TTC549 (cell line): Measurements from ENCODE around the gene OBP2B.

Experiments
- FAIRE-seq: peaks from 2 replicates; lab custom pipeline; 2012; peaks lifted over from hg19 to GRCh38; lab: Jason Lieb, UNC

OBP2B gene

DNA sequence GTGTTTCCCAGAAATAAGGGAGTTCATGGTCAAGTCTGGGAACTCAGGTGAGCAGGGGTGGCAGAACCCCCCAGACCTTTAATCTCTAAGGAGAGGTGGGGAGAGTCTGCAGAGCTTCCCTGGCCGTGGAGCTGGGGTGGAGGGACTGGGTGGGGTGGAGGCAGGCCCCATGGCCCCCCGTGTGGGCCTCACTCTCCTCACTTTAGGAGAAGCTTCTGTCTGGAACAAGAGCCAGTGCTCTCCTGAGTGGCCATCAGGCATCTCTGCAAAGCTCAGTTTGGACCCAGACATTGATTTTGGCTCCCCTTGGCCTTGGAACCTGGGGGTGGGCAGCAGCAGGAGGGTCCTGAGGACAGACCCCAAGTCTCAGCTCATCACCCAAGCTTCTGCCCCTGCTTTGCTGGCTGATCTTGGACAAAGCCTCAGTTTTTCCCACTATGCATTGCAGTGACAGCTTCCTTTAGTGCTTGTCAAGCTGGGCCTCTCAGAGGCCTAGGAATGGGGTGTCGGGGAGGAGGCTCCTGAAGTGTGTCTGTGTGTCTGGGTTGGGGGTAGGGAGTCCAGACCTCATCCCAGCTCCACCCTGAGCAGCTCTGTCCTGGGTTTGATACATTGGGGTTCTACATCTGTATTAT, 41.8 kb downstream of the OBP2B start:
- FAIRE-seq: no peak

DNA sequence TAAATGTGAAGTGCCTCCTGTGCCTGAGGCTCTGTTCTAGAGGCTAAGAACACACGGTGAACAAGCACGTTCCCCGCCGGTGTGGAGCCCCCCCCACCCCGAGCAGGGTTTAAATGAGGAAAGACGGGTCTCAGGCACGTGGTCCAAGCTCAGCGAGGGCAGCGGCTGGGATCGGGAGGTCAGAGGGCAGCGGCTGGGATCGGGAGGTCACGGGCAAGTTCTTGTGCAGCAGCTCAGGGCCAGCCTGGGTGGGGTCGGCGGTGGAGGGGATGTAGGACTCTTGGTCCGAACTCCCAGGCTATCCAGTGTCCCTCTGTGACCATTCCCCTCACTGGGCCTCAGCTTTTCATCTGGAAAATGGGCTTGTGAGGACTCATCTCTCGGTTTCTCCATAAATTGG, 42.7 kb downstream of the OBP2B start:
- FAIRE-seq: no peak

DNA sequence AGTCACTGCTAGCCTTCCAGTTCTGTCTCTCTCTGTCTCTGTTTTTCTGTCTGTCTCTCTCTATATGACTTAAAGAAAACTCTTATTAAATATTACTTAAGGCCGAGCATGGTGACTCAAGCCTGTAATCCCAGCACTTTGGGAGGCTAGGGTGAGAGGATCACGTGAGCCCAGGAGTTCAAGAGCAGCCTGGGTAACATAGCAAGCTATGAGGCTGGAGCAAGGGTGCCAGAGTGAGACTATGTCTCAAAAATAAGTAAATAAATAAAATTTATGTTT, 43.7 kb downstream of the OBP2B start:
- FAIRE-seq: no peak

DNA sequence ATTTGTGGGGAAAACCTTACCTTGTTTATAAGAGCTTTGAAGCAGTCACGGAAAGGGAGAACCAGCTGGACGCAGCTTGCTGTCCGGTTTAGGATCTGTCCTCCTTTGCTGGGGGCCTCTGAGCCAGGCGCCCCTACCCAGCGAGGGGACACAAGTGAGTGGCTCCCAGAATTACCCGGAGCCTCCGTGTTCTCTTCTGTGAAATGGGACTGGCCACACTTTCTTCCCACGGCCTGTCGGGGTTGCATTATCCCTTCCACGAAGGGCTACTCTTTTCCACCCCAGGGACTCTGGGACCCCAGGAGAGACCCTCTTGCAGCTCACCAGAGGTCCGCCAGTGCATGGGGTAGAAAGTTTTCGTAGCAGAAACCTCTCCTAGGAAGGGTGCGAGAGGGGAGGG, 44.9 kb downstream of the OBP2B start:
- no peak for FAIRE-seq

- no peak for FAIRE-seq
Measured at GRCh38 chr9:133163504-133164172, 45.4 kb downstream of the OBP2B start, which contains the start of gene GBGT1. Gene GBGT1 (minus strand): TSS chr9:133163914. CDS start chr9:133162412, 1,502 bp downstream.

DNA sequence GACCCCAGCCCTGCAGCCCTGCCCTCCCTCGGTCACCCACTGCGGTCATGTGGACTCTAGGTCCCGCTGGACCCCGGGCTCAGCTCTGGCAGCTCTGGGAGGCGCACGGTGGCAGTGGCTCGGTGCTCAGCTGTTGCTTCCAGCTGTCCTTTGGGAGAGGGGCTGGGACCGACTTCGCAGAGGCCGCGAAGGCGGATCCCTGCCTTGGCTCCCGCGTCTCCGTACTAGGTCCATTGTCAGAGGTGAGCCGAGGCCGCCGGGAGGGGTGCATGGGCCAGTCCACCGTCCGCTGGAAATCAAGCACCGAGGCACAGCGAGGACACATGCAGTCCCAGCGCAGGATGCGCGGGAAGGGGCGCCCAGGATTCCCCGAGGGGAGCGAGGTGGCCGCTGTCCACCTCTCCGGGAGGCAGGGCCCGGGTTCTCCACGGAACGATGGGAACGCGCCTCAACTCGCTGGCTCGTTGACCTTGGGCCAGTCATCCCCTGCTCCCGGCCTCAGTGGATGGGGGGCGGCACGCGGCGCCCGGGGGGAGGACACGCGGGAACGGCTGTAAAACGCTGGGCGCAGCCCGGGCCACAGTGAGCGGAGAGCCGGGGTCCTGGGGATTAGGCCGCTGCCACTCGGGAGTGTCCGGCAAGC, 46.1 kb downstream of the OBP2B start:
- FAIRE-seq: no peak

- FAIRE-seq: no peak
Measured at GRCh38 chr9:133161547-133161950, 47.5 kb downstream of the OBP2B start.

- peak; percentile 45 for FAIRE-seq
Measured at GRCh38 chr9:133160742-133161546, 48.1 kb downstream of the OBP2B start.

DNA sequence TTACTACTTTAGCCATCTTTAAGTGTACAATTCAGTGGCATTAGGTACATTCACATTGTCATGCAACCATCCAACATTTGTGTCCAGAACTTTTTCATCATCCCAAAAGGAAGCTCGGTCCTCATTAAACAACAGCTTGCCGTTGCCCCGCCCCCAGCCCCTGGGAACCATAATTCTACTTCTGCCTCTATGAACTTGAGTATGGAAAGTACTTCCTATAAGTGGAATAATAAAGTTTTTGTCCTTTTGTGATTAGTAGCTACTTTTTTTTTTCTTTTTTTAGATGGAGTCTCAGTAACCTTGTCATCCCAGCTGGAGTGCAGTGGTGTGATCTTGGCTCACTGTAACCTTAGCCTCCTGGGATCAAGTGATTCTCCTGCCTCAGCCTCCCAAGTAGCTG, 50.4 kb downstream of the OBP2B start:
- FAIRE-seq: no peak
